Nephron progenitor cell (in vitro differentiated cells): ENCODE measurements around the gene LUM.
A peak's percentile ranks its signal among the peaks of the same experiment; 100 is the strongest.

Experiments
- DNase-seq: peaks from one replicate; pipeline ENCODE4 v3.0.0; 2021
- H3K27ac Mint-ChIP-seq: 2 replicates; pipeline ENCODE4 v1.8.0; 2021; ENCODE audit warnings: mild to moderate bottlenecking, moderate library complexity, mixed read lengths
- H3K27me3 Mint-ChIP-seq: 2 replicates; pipeline ENCODE4 v1.8.0; 2021; ENCODE audit warnings: mild to moderate bottlenecking, low read depth, mixed read lengths; ENCODE audit not compliant: poor library complexity
- H3K36me3 Mint-ChIP-seq: 2 replicates; pipeline ENCODE4 v1.8.0; 2021; ENCODE audit warnings: low read depth, mixed read lengths
- H3K4me1 Mint-ChIP-seq: 2 replicates; pipeline ENCODE4 v1.8.0; 2021; ENCODE audit warnings: mixed read lengths
- H3K4me3 Mint-ChIP-seq: 2 replicates; pipeline ENCODE4 v1.8.0; 2021; ENCODE audit warnings: mild to moderate bottlenecking, moderate library complexity, mixed read lengths
- H3K9me3 Mint-ChIP-seq: 2 replicates; pipeline ENCODE4 v1.8.0; 2021; ENCODE audit warnings: mild to moderate bottlenecking, moderate library complexity, mixed read lengths
- TF ChIP-seq, protein P1 (sequence below): fragments of 200-600 bp; sonication (generic); IDR thresholded peaks from 2 replicates; pipeline ENCODE4 v1.5.0; 2021; ENCODE audit warnings: antibody characterized with exemption

Gene LUM

DNA sequence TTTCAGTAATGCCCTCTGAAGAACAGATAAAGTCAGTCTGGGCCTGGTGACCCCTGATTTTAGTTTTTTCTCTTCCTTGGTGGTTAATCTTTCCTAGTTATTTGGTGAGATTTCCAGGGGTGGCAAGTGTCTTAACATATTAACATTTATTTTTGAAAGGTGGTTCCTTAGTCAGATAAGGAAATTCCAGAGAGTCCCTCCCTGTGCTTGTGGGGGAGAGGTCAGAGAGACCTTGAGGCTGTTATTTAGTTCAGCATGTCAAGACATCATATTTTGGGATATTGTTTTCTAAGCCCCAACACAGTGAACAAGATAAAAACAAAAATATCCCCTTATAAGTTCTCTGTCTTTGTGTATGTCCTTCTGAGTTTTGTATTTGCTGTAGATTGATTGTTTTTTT is 9.5 kb upstream of the LUM start:
- H3K9me3 Mint-ChIP-seq, result peaks cover 5% of the 10 kb centered on the region
- H3K36me3 Mint-ChIP-seq, result no peaks in the 10 kb centered on the region
- no peak overlapping the region for H3K4me3 Mint-ChIP-seq
- no peak overlapping the region for H3K27ac Mint-ChIP-seq
- no peak for DNase-seq
- H3K4me1 Mint-ChIP-seq, result no peaks in the 10 kb centered on the region
- TF ChIP-seq, protein P1, sequence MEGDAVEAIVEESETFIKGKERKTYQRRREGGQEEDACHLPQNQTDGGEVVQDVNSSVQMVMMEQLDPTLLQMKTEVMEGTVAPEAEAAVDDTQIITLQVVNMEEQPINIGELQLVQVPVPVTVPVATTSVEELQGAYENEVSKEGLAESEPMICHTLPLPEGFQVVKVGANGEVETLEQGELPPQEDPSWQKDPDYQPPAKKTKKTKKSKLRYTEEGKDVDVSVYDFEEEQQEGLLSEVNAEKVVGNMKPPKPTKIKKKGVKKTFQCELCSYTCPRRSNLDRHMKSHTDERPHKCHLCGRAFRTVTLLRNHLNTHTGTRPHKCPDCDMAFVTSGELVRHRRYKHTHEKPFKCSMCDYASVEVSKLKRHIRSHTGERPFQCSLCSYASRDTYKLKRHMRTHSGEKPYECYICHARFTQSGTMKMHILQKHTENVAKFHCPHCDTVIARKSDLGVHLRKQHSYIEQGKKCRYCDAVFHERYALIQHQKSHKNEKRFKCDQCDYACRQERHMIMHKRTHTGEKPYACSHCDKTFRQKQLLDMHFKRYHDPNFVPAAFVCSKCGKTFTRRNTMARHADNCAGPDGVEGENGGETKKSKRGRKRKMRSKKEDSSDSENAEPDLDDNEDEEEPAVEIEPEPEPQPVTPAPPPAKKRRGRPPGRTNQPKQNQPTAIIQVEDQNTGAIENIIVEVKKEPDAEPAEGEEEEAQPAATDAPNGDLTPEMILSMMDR, result no peak
- H3K27me3 Mint-ChIP-seq, result peaks cover 3% of the 10 kb centered on the region

DNA sequence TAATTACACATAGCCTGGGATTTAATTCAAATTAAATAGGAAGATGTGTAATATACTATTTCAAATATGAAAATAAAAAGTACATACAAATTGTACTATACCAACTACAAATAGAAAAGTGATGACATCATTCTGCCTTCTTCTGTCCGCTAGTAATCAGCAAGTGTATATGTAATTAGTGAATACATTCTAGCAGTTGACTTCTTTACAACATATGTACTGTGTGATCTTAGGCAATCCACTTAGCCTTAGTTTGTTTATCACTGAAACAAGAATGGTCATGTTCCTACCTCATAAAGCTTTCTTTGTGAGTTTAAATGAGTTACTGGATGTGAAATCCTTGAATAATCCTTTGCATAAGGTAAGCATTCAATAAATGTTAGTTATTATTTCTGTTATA is 7.8 kb upstream of the LUM start:
- H3K4me1 Mint-ChIP-seq, result peaks cover 5% of the 10 kb centered on the region
- DNase-seq, result no peak
- H3K27me3 Mint-ChIP-seq, result peaks cover 3% of the 10 kb centered on the region
- H3K36me3 Mint-ChIP-seq, result no peaks in the 10 kb centered on the region
- peaks cover 5% of the 10 kb centered on the region for H3K9me3 Mint-ChIP-seq
- no peak overlapping the region for H3K27ac Mint-ChIP-seq
- no peak overlapping the region for H3K4me3 Mint-ChIP-seq
- TF ChIP-seq, protein P1, result no peak

DNA sequence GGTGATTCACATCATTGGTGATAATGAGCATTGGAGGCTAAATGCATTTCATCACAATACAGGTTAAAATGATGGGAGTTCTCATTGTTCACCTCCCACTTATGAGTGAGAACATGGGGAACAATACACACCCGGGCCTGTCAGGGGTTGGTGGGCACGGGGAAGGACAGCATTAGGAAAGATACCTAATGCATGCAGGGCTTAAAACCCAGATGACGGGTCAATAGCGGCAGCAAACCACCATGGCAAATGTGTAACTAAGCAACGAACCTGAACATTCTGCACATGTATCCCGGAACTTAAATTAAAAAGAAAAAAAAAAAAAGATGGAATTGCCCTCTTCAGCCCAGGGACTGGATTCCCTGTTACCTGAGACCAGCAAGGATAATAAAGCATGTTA is 2.3 kb upstream of the LUM start:
- DNase-seq, result no peak
- Mint-ChIP-seq H3K27me3 (peaks cover 3% of the 10 kb centered on the region), H3K36me3 (no peaks in the 10 kb centered on the region), H3K27ac (no peak overlapping the region), H3K4me1 (peaks cover 18% of the 10 kb centered on the region), H3K9me3 (no peaks in the 10 kb centered on the region), H3K4me3 (no peak overlapping the region)
- TF ChIP-seq, protein P1, result no peak

DNA sequence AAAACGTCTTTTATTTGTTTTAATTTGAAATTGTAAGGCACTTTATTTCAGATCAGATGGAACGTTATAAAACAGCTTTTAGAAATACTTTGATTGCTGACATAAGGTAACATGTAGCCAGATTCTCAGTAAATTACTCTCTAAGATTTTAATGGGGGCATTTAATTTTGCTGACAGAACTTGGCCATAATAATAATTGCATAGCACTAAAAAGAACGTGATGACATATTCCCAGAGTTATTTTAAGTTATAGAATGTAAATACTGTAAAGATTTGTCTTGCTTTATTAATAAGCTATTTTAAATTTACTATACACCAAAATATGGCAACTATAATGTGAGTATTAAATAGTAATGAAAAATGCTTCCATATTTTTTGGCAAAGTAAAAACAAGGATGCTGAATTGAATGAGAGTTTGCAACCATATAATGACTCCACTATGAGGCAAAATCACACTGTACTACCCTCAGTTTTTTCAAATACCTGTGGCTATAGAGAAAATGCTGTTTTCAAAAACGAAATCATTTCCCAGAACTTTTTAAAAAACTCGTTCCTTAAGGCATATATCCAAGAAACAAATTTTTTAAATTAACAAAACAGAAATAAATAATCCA is 876 bp downstream of the LUM start:
- no peak overlapping the region for H3K4me3 Mint-ChIP-seq
- H3K27me3 Mint-ChIP-seq, result no peaks in the 10 kb centered on the region
- H3K36me3 Mint-ChIP-seq, result no peaks in the 10 kb centered on the region
- no peaks in the 10 kb centered on the region for H3K9me3 Mint-ChIP-seq
- H3K4me1 Mint-ChIP-seq, result peaks cover 24% of the 10 kb centered on the region
- no peak for DNase-seq
- no peak overlapping the region for H3K27ac Mint-ChIP-seq
- TF ChIP-seq, protein P1, result no peak

DNA sequence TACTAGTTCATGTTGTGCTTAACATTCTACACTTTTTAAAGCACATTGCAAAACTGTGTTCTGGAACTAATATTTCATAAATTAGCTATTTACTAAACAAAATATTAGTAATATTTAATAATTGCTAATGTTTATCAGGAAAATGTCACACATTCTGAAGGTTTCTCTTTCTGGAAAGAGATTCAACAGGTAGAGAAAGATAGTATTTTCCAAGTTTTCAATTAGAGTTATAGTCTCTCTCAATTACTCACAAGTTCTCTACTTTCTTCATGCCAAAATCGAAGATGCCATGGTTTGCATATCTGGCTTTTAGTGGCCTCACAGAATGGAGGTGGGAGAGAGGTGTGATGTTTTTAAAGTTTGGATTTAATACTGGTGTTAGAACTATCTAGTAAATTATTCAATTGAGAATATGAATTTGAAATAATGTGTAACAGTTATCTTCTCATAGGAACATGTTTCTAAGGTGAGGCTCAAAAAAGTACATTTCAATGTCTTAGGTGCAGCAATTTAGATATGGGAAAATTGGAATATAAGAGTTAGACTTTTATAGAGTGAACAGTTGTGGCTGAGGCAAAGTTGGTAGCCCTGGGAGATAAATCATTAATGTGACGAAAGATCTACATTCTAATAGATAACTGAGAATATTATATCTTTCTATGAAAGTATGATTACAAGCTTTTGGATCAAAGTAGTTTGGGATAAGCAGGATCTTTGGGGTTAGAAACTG is 1.5 kb downstream of the LUM start:
- H3K4me3 Mint-ChIP-seq, result no peak overlapping the region
- peaks cover 20% of the 10 kb centered on the region for H3K4me1 Mint-ChIP-seq
- no peaks in the 10 kb centered on the region for H3K27me3 Mint-ChIP-seq
- H3K27ac Mint-ChIP-seq, result peak overlapping the region; percentile 34
- DNase-seq, result no peak
- TF ChIP-seq, protein P1, result no peak
- no peaks in the 10 kb centered on the region for H3K9me3 Mint-ChIP-seq
- H3K36me3 Mint-ChIP-seq, result no peaks in the 10 kb centered on the region

DNA sequence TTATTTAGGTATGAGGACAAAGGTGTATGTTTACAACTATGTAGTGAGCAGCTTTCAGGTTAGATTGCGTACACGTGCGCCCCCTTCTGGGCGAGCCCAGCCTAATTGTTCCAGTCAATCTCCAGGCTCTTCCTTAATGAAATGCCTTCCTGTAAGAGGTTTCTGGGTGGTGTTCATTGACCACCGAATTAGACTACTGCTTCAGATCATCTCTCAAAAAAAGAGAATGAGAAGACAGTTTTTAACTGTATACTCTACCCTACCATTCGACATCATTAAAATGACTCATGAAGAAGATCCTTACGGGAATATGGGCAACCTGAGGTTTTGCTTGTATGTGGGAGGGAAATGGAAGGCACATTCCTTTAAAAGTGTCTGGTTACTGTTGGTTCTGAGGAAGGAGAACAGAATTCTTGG is 2.1 kb downstream of the LUM start:
- H3K27ac Mint-ChIP-seq, result peak overlapping the region; percentile 34
- peaks cover 20% of the 10 kb centered on the region for H3K4me1 Mint-ChIP-seq
- no peaks in the 10 kb centered on the region for H3K9me3 Mint-ChIP-seq
- no peak overlapping the region for H3K4me3 Mint-ChIP-seq
- TF ChIP-seq, protein P1, result peak; percentile 74
- H3K27me3 Mint-ChIP-seq, result no peaks in the 10 kb centered on the region
- peak; percentile 72 for DNase-seq
- no peaks in the 10 kb centered on the region for H3K36me3 Mint-ChIP-seq
